GM08714 (cell line): ENCODE data around the gene TPRN.

Experiments
- H3K4me3 ChIP-seq: fragments of 200-500 bp; sonication (Bioruptor generic); 2 replicates; pipeline ENCODE4 v1.5.1; 2014; ENCODE audit warnings: mild to moderate bottlenecking, low read length, inconsistent platforms
- ZNF274 ChIP-seq: IDR thresholded peaks from 2 replicates; pipeline ENCODE4 v1.6.1; 2012; ENCODE audit warnings: mild to moderate bottlenecking, low read depth, low read length

TPRN gene

DNA sequence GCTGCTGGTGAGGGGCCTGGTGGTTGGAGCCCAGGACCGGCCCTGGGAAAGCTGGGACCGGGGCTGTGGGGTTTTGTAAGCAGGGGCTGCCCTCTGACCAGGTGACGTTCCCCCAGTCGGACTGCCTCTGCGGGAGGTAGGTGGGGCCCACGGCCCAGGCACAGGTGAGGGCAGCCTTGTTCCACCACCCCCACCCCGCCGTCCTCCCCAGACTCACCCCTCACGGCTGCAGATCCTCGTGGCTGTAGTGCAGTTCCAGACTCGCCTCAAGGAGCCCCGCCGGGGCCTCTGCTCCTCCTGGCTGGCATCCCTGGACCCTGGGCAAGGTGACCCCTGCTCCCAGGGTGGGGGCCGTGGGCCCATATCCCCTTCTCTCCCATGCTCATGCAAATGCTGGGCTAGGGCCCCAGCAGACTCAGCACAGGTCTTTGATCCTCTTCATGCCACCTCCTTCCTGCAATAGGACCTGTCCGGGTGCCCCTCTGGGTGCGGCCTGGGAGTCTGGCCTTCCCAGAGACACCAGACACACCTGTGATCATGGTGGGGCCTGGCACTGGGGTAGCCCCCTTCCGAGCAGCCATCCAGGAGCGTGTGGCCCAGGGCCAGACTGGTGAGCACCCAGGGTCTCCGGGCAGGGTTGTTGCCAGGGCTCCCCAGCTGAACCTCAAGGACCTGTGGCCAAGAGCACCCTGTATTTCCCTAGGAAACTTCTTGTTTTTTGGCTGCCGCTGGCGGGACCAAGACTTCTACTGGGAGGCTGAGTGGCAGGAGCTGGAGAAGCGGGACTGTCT lies 14.8 kb upstream of the TPRN start:
- TF ChIP-seq ZNF274 = no peak
- no peak overlapping the region for H3K4me3 ChIP-seq

DNA sequence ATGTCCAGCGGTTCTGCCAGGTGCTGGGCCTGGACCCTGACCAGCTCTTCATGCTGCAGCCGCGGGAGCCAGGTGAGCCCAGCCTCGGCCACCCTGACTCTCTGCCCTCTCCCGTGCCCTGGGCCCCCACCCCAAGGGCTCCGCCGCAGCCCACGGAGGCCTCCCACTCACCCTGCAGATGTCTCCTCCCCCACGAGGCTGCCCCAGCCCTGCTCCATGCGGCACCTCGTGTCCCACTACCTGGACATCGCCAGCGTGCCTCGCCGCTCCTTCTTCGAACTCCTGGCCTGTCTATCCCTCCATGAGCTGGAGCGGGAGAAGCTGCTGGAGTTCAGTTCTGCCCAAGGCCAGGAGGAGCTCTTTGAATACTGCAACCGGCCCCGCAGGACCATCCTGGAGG lies 14.1 kb upstream of the TPRN start:
- no peak overlapping the region for H3K4me3 ChIP-seq

DNA sequence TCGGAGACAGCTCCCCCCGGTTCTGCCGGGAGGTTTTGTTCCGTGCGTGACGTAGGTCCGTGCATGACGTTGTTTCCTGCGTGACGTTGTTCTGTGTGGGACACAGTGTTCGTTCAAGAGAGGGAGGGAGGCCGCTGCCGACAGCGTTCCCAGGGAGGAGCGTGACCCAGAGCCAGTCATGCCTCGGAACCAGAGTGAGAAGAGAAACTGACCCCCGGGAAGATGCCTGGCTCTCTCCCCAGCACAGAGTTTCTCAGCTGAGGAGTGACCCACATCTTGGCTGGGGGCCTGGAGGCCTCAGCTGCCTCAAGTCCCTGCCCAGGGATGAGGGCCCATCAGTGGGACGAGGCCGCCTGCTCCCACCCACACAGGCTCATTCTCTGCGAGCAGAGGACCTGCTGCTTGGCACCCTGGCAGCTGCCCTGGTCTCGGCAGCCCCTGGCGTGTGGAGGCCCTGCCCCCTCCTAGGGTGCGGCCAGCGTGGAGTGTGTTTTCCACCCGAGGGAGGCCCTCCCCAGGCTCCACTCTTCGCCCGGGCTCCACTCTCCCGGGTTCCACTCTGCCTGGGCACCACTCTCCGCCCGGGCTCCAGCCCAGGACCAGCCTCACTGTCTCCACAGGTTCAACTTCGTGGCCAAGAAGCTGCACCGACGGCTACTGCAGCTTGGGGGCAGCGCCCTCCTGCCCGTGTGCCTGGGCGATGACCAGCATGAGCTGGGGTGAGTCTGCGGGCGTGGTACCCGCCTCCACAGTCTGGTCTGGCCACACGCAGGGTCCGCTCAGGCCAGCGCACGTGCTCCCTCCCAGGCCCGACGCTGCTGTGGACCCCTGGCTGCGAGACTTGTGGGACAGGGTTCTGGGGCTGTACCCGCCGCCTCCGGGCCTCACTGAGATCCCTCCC lies 12.9 kb upstream of the TPRN start:
- no peak for TF ChIP-seq ZNF274
- H3K4me3 ChIP-seq = no peak overlapping the region

More for the DNA sequence above, 14.1 kb upstream of the TPRN start:
- TF ChIP-seq ZNF274 = no peak

DNA sequence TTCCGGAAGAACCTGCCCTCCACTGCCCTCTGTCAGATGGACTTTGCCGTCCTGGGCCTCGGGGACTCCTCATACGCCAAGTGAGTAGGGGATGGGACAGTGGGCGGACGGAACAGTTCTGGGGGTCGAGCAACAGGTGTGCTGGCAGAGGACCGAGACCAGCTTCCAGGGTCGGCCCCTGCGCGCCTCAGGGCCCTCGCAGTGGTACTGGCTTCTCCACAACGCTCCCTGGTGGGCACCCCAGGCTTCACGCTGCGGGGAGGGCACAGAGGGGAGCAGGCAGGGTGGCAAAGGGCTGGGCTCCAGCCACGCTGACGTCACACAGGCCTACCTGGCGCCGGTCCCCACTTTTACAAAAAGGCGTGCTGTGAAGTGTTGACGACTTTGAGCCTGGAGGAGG lies 12.0 kb upstream of the TPRN start:
- TF ChIP-seq ZNF274 = no peak

DNA sequence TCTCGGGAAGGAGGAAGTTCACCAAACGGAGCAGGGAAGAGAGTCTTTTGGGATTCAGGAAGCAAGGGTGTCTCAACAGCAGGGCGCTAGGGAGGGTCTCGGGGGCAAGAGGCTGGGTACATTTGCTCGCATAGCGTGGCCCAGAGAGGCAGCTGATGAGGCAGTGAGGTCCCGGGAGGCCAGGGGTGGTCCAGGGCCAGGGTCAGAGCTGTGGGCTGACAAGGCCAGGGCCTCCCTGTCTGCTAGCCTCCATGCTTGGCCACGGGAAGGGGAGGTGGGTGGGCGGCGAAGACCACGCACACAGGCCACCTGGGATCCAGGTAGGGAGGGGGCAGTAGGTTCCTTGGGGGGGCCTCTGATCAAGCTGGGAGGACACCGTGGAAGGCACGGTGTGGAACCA lies 11.0 kb upstream of the TPRN start:
- TF ChIP-seq ZNF274 = no peak
- H3K4me3 ChIP-seq = no peak overlapping the region

More for the DNA sequence above, 12.0 kb upstream of the TPRN start:
- H3K4me3 ChIP-seq = no peak overlapping the region

DNA sequence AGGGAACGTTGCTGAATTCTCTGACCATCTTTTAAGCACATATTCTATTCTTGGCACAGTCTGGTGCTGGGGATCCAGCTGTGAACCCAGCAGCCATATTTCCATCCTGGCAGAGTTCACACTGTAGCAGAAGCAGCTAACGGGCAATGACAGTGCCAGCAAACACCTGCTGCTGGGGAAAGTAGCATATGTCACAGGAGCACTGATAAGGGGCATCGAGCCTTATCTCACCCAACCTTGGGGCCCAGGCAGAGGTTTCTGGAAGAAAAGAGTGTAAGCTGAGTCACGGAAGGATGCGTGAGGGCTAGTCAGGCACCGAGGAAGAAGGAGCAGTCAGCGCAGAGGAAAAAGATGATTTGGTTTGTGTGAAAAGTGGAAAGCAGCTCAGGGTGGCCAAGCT lies 6.1 kb upstream of the TPRN start:
- no peak for TF ChIP-seq ZNF274
- H3K4me3 ChIP-seq = peak overlapping the region; percentile 96

DNA sequence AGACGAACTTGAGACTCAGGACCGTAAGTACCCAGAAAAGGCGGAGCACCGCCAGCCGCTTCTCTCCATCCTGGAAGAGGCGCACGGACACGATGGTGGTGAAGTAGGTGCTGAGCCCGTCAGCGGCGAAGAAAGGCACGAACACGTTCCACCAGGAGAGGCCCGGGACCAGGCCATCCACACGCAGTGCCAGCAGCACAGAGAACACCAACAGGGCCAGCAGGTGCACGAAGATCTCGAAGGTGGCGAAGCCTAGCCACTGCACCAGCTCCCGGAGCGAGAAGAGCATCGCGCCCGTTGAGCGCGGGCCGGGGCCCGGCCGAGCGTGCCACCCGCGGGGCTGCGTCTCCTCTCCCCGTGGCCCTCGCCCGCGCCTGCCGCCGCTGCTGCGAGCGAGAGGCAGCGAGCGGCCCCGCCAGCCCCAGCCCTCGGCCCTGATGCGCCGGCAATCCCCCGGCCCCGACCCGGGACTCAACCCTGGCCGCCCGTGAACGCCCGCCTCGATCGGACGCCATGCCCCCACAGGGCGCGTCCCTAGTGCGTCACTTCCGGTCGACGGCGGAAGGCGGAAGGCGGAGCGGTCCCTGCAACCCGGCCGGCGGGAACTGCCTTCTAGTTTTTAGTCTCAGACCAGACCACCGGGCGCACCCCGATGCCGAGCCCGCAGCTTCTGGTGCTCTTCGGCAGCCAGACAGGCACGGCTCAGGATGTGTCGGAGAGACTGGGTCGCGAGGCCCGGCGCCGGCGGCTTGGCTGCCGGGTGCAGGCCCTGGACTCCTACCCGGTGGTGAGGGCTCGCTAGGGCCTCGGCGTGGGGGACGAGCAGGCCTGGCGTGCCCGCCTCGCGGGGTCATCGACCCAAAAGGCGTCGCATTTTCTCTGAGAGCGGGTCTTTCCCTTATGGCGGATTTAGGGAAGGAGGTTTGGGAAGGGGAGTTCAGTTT lies 4.9 kb upstream of the TPRN start, which contains the start of the genes NDOR1 and TMEM203:
Gene NDOR1 (plus strand): TSS at position 575 of the 944 bp plus-strand sequence. CDS start 78 bp downstream, at position 653.
Gene TMEM203 (minus strand): TSS at position 523 of the 944 bp plus-strand sequence. CDS start 234 bp downstream, at position 289.
- no peak for TF ChIP-seq ZNF274

DNA sequence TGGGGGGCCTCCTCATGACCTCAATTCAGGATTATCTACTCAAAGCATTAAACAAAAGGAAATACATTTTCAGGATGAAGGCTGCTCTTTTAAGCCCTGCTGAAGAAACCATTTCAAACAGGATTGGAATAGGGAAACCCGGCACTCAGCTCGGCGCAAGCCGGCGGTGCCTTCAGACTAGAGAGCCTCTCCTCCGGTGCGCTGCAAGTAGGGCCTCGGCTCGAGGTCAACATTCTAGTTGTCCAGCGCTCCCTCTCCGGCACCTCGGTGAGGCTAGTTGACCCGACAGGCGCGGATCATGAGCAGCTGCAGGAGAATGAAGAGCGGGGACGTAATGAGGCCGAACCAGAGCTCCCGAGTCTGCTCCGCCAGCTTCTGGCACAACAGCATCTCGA lies 4.2 kb upstream of the TPRN start:
- no peak for TF ChIP-seq ZNF274
- H3K4me3 ChIP-seq = peak overlapping the region; percentile 96

More for the DNA sequence above, 4.9 kb upstream of the TPRN start, which contains the start of the genes NDOR1 and TMEM203:
- H3K4me3 ChIP-seq = peak within 1 kb of the TSS; percentile 96

DNA sequence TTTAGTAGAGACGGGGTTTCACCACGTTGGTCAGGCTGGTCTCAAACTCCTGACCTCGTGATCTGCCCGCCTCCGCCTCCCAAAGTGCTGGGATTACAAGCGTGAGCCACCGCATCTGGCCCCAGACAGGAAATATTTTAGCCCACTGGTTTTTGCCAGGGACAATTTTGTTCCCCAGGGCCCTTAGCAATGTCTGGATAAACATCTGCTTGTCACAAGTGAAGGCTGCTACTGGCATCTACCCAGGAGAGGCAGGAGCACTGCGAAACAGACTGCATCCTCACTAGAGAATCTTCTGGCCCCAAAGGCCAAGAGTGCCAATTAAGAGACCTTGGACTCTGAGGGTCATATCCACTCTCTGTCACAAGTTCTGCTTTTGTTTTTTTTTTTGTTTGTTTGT lies 2.4 kb upstream of the TPRN start:
- H3K4me3 ChIP-seq = no peak overlapping the region
- no peak for TF ChIP-seq ZNF274

DNA sequence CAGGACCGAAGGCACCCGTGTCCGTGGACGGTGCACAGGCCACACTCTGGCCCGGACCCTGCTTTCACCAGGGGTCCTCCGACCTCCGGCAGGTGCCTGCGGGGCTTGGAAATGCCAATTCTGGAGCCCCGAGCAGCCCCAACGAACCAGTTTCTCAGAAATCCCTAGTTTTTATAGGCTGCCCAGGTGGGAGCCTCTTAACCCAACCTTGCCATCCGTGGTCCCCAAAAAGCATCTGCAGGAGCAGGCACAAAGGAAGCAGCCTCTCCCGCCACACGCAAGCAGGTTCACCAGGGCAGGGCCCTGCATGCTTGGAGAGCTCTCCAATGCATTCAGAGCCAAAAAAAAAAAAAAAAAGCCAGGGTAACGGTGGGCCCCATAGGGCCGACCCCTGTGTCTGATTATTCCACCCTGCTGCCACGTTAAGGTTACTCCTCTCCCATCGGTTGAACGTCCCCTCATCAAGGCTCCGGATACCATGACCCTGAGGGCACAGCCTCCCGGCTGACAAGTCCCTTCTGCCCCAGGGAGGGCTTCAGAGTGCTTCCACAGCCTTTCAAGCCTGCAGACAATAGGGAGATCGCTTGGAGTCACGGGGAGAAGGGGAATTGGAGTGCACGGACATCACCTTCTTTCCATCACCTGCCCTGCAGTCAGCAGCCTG lies 796 bp upstream of the TPRN start:
- no peak for TF ChIP-seq ZNF274
- H3K4me3 ChIP-seq = peak overlapping the region; percentile 70

DNA sequence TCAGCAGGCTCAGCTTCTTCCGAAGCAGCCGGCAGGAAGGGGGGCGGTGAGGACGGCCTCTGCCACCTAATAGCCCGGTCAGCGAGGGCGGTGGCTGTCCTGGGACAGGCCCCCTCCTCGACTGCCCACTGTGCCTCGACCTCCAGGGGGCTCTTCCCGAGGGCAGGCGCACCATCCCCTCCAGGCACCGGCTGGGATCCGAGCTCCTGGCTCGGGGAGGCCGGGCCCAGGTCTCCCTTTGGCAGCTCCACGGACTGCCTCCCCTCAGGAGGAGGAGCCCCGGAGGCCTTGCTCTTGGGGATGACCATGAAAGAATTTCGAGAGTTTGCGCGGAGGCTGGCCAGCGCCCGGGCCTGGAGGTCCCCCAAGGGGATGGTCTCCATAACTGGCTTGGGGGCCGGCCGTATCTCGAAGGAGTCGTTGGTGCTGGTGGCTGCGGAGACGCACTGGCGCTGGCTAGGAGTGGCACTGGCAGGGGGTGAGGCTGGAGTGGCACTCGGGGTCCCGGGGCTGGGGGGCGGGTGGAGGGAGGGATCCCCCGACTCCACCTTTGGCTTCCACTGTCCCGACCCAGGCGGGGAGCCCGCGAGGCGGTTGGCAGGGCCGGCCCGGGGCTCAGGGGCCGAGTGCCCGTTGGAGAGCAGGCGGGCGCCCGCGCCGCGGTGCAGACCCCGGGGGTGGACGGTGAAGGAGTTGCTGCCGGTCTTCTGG lies 975 bp downstream of the TPRN start:
- no peak for TF ChIP-seq ZNF274
- peak overlapping the region; percentile 35; the same call in 1 of the 2 replicates for H3K4me3 ChIP-seq

DNA sequence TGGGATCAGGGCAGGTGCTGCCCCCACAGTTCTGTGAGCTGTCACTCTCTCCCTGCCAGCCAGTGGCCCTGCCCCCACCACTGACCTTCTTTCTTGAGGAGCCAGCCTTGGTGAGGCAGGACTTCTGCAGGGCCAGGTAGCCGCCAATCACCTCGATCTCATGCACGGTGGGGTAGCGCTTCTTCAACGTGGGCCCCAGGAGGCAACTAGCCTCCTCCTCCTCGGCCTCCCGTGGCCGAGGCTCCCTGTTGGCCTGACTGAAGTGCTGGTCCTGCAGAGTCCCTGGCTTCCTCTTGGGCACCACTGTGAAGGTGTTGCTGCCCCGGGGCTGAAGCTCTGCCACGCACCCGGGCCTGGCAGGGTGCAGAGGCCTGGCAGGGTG lies 1.6 kb downstream of the TPRN start:
- TF ChIP-seq ZNF274 = no peak
- H3K4me3 ChIP-seq = no peak overlapping the region
